ENCODE measurements around the gene DHX30. TPM values are rescaled to one million over a fixed set of nuclear protein-coding genes. Genes with fewer than 3 reads are reported as not detected.

Gene DHX30
- total and polyA plus RNA-seq, 9 of the 15 experiments (the other 6 are each of a cell fraction or from before 2014, with no cell fraction given): 12.3 to 158 (median 79.0) TPM

- TF ChIP-seq PHTF2 (CRISPR knock-in tag; IDR thresholded peaks at IDR 0.05) (no peak), ZNF239 (CRISPR knock-in tag; IDR thresholded peaks at IDR 0.05) (no peak), IRF2 (CRISPR knock-in tag; IDR thresholded peaks at IDR 0.05) (no peak), PRMT5 (CRISPR knock-in tag; IDR thresholded peaks at IDR 0.05) (no peak), KDM1A (IDR thresholded peaks at IDR 0.05) (peak; percentile 34 to 43; a peak in 2 of 4 replicates), CHD4 (IDR thresholded peaks at IDR 0.05; ENCODE audit: insufficient read depth, insufficient replicate concordance, low read depth, low read length, poor library complexity, severe bottlenecking) (no peak), RBM34 (IDR thresholded peaks at IDR 0.05; ENCODE audit: borderline replicate concordance, insufficient read depth, low read length) (no peak), ZC3H8 (IDR thresholded peaks at IDR 0.05) (no peak), MBD2 (IDR thresholded peaks at IDR 0.05; ENCODE audit: borderline replicate concordance, low read depth) (no peak), KLF16 (IDR thresholded peaks at IDR 0.05) (no peak), ZNF3 (CRISPR knock-in tag; IDR thresholded peaks at IDR 0.05) (no peak), WHSC1 (IDR thresholded peaks at IDR 0.05; ENCODE audit: low read length) (no peak), ZNF41 (CRISPR knock-in tag; conservative IDR thresholded peaks at IDR 0.05) (no peak), CBFA2T2 (conservative IDR thresholded peaks at IDR 0.05) (no peak; the same call in 1 of the 2 replicates), POU5F1 (IDR thresholded peaks at IDR 0.05; ENCODE audit: borderline replicate concordance, low read depth, low read length, partially characterized antibody) (no peak), ZNF717 (CRISPR knock-in tag; IDR thresholded peaks at IDR 0.05) (no peak), CSDE1 (IDR thresholded peaks at IDR 0.05) (no peak), RBM17 (IDR thresholded peaks at IDR 0.05; ENCODE audit: borderline replicate concordance, low read depth, low read length) (no peak), ZNF124 (CRISPR knock-in tag; IDR thresholded peaks at IDR 0.05) (no peak), ZKSCAN1 (IDR thresholded peaks at IDR 0.05; ENCODE audit: low read depth, low read length) (0 out of 2 replicates have a peak, but pooled peaks have one; percentile 16), SMARCC2 (IDR thresholded peaks at IDR 0.05; ENCODE audit: low read depth) (no peak), ETV5 (CRISPR knock-in tag; IDR thresholded peaks at IDR 0.05; ENCODE audit: low read depth) (no peak), NCOA2 (IDR thresholded peaks at IDR 0.05; ENCODE audit: partially characterized antibody in 2 of 2) (no peak), TCFL5 (CRISPR knock-in tag; conservative IDR thresholded peaks at IDR 0.05) (no peak)
- TF ChIP-seq, protein P1, sequence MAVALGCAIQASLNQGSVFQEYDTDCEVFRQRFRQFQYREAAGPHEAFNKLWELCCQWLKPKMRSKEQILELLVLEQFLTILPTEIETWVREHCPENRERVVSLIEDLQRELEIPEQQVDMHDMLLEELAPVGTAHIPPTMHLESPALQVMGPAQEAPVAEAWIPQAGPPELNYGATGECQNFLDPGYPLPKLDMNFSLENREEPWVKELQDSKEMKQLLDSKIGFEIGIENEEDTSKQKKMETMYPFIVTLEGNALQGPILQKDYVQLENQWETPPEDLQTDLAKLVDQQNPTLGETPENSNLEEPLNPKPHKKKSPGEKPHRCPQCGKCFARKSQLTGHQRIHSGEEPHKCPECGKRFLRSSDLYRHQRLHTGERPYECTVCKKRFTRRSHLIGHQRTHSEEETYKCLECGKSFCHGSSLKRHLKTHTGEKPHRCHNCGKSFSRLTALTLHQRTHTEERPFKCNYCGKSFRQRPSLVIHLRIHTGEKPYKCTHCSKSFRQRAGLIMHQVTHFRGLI (CRISPR knock-in tag; IDR thresholded peaks at IDR 0.05): no peak
- TF ChIP-seq, protein P2, sequence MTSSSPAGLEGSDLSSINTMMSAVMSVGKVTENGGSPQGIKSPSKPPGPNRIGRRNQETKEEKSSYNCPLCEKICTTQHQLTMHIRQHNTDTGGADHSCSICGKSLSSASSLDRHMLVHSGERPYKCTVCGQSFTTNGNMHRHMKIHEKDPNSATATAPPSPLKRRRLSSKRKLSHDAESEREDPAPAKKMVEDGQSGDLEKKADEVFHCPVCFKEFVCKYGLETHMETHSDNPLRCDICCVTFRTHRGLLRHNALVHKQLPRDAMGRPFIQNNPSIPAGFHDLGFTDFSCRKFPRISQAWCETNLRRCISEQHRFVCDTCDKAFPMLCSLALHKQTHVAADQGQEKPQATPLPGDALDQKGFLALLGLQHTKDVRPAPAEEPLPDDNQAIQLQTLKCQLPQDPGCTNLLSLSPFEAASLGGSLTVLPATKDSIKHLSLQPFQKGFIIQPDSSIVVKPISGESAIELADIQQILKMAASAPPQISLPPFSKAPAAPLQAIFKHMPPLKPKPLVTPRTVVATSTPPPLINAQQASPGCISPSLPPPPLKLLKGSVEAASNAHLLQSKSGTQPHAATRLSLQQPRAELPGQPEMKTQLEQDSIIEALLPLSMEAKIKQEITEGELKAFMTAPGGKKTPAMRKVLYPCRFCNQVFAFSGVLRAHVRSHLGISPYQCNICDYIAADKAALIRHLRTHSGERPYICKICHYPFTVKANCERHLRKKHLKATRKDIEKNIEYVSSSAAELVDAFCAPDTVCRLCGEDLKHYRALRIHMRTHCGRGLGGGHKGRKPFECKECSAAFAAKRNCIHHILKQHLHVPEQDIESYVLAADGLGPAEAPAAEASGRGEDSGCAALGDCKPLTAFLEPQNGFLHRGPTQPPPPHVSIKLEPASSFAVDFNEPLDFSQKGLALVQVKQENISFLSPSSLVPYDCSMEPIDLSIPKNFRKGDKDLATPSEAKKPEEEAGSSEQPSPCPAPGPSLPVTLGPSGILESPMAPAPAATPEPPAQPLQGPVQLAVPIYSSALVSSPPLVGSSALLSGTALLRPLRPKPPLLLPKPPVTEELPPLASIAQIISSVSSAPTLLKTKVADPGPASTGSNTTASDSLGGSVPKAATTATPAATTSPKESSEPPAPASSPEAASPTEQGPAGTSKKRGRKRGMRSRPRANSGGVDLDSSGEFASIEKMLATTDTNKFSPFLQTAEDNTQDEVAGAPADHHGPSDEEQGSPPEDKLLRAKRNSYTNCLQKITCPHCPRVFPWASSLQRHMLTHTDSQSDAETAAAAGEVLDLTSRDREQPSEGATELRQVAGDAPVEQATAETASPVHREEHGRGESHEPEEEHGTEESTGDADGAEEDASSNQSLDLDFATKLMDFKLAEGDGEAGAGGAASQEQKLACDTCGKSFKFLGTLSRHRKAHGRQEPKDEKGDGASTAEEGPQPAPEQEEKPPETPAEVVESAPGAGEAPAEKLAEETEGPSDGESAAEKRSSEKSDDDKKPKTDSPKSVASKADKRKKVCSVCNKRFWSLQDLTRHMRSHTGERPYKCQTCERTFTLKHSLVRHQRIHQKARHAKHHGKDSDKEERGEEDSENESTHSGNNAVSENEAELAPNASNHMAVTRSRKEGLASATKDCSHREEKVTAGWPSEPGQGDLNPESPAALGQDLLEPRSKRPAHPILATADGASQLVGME (CRISPR knock-in tag; IDR thresholded peaks at IDR 0.05): no peak
Observed at GRCh38 chr3:47871389-47871788, 68.5 kb downstream of the DHX30 start (continued).
